Measurements from ENCODE around the gene FAM168A. TPM values are rescaled to one million over a fixed set of nuclear protein-coding genes. Genes with fewer than 3 reads are reported as not detected.
"Not testable (repeated sequence)": the region's sequence is repeated elsewhere in the genome, so short reads cannot be mapped to it uniquely, and the experiment has no call there.

The FAM168A gene
- total RNA-seq, 1 experiment from 2014 or later = 30.4 TPM

DNA sequence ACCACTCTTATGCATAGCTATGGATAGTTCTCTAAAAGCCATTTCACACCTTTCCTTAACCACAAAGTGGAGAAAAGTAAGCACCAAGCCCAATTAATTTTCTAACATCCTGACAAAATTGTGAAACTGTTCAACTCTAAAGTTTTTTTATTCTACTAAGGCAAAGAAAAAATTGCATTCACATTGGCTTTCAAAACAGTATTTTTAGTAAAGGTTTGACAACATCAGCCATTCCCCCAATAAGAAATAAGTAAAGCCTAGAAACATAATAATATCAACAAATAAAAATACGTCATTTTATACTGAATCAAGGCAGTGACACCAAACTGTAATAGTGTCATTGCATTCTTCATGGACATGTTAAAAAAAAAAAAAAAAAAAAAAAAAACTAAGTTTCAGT is 11.1 kb downstream of the FAM168A start:
- CTCF ChIA-PET = no interaction called here
- H3K36me3 Mint-ChIP-seq (ENCODE audit: insufficient read depth, unreplicated experiment) = no peaks in the 10 kb centered on the region
- no peak overlapping the region for H3K4me3 Mint-ChIP-seq (ENCODE audit: low read depth, unreplicated experiment)
- BruUV-seq (replicated peaks) = no TSS peak
- intact Hi-C loops (cut with micrococcal nuclease; ENCODE audit: unreplicated experiment) = no loop called here
- TF ChIP-seq, protein P1, sequence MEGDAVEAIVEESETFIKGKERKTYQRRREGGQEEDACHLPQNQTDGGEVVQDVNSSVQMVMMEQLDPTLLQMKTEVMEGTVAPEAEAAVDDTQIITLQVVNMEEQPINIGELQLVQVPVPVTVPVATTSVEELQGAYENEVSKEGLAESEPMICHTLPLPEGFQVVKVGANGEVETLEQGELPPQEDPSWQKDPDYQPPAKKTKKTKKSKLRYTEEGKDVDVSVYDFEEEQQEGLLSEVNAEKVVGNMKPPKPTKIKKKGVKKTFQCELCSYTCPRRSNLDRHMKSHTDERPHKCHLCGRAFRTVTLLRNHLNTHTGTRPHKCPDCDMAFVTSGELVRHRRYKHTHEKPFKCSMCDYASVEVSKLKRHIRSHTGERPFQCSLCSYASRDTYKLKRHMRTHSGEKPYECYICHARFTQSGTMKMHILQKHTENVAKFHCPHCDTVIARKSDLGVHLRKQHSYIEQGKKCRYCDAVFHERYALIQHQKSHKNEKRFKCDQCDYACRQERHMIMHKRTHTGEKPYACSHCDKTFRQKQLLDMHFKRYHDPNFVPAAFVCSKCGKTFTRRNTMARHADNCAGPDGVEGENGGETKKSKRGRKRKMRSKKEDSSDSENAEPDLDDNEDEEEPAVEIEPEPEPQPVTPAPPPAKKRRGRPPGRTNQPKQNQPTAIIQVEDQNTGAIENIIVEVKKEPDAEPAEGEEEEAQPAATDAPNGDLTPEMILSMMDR (IDR thresholded peaks at IDR 0.05; ENCODE audit: unreplicated experiment) = no peak
- no peak for DNase-seq
- H3K27me3 Mint-ChIP-seq (ENCODE audit: unreplicated experiment) = no peaks in the 10 kb centered on the region
- H3K9me3 Mint-ChIP-seq (ENCODE audit: low read depth, unreplicated experiment) = no peaks in the 10 kb centered on the region
- H3K4me1 Mint-ChIP-seq (ENCODE audit: low read depth, unreplicated experiment) = no peaks in the 10 kb centered on the region
- no peak overlapping the region for H3K27ac Mint-ChIP-seq (ENCODE audit: unreplicated experiment)

DNA sequence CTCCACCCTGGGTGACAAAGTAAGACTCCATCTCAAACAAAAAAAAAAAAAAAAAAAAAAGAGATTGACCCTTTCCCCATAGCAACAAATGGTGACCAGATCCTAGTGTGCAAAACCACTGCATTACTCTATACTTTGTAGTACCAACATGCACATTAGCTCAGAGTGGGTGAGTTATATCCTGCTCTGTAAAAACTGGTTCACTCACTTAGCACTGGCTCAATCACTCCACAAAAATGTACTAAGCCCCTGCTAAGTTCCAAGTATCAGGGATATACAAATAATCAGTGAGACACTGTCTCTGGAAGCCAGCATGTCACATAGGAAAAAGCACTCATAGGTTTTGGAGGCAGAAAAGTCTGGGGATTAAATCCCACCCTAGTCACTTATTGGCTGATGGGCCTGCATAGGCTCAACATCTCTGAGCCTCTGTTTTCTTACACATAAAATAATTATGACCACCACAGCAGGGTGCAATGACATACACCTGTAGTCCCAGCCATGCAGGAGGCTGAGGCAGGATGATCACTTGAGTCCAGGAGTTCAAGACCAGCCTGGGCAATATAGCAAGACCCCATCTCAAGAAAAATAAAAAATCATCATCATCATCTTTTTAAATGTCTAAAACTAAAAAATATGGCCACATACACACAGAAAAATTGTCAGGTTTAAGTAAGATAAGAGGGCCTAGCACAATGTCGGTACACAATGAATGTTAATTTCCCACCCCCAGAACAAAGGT is 11.9 kb downstream of the FAM168A start:
- DNase-seq = no peak
- no peaks in the 10 kb centered on the region for H3K27me3 Mint-ChIP-seq (ENCODE audit: unreplicated experiment)
- H3K4me3 Mint-ChIP-seq (ENCODE audit: low read depth, unreplicated experiment) = no peak overlapping the region
- H3K9me3 Mint-ChIP-seq (ENCODE audit: low read depth, unreplicated experiment) = no peaks in the 10 kb centered on the region
- TF ChIP-seq, protein P1 (IDR thresholded peaks at IDR 0.05; ENCODE audit: unreplicated experiment) = no peak
- BruUV-seq (replicated peaks) = no TSS peak
- no peak overlapping the region for H3K27ac Mint-ChIP-seq (ENCODE audit: unreplicated experiment)
- H3K4me1 Mint-ChIP-seq (ENCODE audit: low read depth, unreplicated experiment) = no peaks in the 10 kb centered on the region
- intact Hi-C loops (cut with micrococcal nuclease; ENCODE audit: unreplicated experiment) = no loop called here
- H3K36me3 Mint-ChIP-seq (ENCODE audit: insufficient read depth, unreplicated experiment) = no peaks in the 10 kb centered on the region
- CTCF ChIA-PET = no interaction called here

DNA sequence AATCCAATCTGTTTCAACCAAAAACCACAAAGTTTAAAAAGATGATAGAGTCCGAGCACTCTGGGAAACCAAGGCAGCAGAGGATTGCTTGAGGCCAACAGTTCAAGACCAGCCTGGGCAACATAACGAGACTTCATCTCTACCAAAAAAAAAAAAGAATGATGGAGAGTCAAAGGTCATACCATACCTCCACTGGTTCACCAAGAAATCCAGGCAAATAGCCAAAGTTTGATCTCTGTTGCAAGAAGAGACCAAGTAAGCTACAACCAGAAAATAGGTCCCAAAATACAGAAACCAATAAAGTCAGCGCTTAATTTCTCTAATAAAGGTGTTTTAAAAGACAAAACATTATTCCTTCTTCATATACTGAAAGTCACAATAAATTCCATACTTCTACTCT is 13.1 kb downstream of the FAM168A start:
- H3K4me1 Mint-ChIP-seq (ENCODE audit: low read depth, unreplicated experiment) = no peaks in the 10 kb centered on the region
- intact Hi-C loops (cut with micrococcal nuclease; ENCODE audit: unreplicated experiment) = no loop called here
- no TSS peak for BruUV-seq (replicated peaks)
- TF ChIP-seq, protein P1 (IDR thresholded peaks at IDR 0.05; ENCODE audit: unreplicated experiment) = no peak
- DNase-seq = no peak
- no peak overlapping the region for H3K4me3 Mint-ChIP-seq (ENCODE audit: low read depth, unreplicated experiment)
- H3K27me3 Mint-ChIP-seq (ENCODE audit: unreplicated experiment) = no peaks in the 10 kb centered on the region
- CTCF ChIA-PET = no interaction called here
- no peak overlapping the region for H3K27ac Mint-ChIP-seq (ENCODE audit: unreplicated experiment)
- H3K36me3 Mint-ChIP-seq (ENCODE audit: insufficient read depth, unreplicated experiment) = no peaks in the 10 kb centered on the region
- no peaks in the 10 kb centered on the region for H3K9me3 Mint-ChIP-seq (ENCODE audit: low read depth, unreplicated experiment)

DNA sequence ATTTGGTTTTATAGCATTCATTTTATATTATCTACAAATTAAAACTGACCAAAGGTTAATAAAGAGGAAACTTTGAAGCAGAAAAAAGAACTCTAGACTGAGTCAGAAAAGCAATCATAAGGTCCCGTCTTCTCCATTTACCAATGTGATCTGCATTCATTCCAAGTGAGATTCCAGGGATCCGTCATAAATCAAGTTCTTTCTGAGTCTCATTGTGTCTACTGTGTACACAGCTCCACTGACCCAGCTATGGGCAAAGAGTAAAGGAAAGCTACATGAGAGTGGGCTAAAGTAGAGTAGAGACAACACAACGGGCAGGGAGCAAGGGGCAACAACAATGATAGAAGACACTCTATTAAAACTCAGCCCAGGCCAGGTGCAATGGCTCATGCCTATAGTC is 15.3 kb downstream of the FAM168A start:
- no peak overlapping the region for H3K4me3 Mint-ChIP-seq (ENCODE audit: low read depth, unreplicated experiment)
- CTCF ChIA-PET = no interaction called here
- no peak overlapping the region for H3K27ac Mint-ChIP-seq (ENCODE audit: unreplicated experiment)
- TF ChIP-seq, protein P1 (IDR thresholded peaks at IDR 0.05; ENCODE audit: unreplicated experiment) = no peak
- intact Hi-C loops (cut with micrococcal nuclease; ENCODE audit: unreplicated experiment) = no loop called here
- no TSS peak for BruUV-seq (replicated peaks)
- no peaks in the 10 kb centered on the region for H3K4me1 Mint-ChIP-seq (ENCODE audit: low read depth, unreplicated experiment)
- no peaks in the 10 kb centered on the region for H3K27me3 Mint-ChIP-seq (ENCODE audit: unreplicated experiment)
- no peaks in the 10 kb centered on the region for H3K36me3 Mint-ChIP-seq (ENCODE audit: insufficient read depth, unreplicated experiment)
- no peaks in the 10 kb centered on the region for H3K9me3 Mint-ChIP-seq (ENCODE audit: low read depth, unreplicated experiment)
- no peak for DNase-seq

DNA sequence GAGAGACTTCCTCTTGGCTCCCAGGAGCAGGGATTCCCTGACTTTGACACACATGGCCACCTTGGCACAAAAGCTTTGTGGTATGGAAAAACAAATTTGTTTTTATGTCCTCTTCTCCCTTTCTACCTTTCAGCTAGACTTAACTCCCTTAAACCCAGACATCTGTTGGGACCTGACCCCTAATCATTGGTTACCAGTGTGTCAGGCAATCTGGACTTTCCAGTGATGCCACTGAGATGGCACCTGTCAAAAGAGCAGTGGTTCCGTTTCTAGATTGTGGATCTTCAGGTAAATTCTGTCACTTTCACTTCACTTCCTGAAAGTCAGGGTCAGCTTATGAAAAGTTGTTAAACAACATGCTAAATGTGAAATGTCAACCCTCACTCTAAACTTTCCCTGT is 17.2 kb downstream of the FAM168A start:
- H3K27ac Mint-ChIP-seq (ENCODE audit: unreplicated experiment); H3K4me3 Mint-ChIP-seq (ENCODE audit: low read depth, unreplicated experiment); H3K9me3 Mint-ChIP-seq (ENCODE audit: low read depth, unreplicated experiment); intact Hi-C loops (cut with micrococcal nuclease; ENCODE audit: unreplicated experiment); BruUV-seq (replicated peaks); DNase-seq; H3K36me3 Mint-ChIP-seq (ENCODE audit: insufficient read depth, unreplicated experiment); H3K27me3 Mint-ChIP-seq (ENCODE audit: unreplicated experiment); H3K4me1 Mint-ChIP-seq (ENCODE audit: low read depth, unreplicated experiment): not testable (repeated sequence)
- CTCF ChIA-PET = interaction anchor here (0.6 kb wide), 1 partner anchor 164 kb away, joined by 5 read pairs; no protein-coding TSS in a partner anchor

Data from Calu3 (cell line).